ENCODE data around the gene ABCC5. TPM values are rescaled to one million over a fixed set of nuclear protein-coding genes. Genes with fewer than 3 reads are reported as not detected.
"Not testable (repeated sequence)": the region's sequence is repeated elsewhere in the genome, so short reads cannot be mapped to it uniquely, and the experiment has no call there.

Gene ABCC5
- total RNA-seq, 3 donors from 2014 or later = 10.0 to 12.5 (median 12.4) TPM

DNA sequence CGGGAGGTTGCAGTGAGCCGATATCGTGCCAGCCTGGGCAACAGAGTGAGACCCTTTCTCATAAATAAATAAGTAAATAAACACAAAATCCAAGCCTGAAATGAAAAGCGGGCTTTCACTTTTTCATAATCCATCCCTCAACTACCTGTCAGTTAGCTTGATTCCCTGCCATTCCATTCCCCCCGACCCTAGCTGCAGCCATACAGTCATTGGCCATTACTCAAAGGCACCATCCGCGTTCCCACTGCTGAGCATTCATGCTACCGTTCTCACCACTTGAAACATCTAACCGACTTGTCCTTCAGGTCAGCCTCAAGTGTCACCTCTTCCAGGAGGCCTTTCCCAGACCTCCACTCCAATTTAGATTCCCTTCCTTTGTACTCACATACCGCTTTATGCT lies 131.9 kb downstream of the ABCC5 start:
- H3K4me3 Mint-ChIP-seq = peak overlapping the region; percentile 60
- DNase-seq (no peak), ATAC-seq (no peak)
- H3K4me1 Mint-ChIP-seq (ENCODE audit: low read depth) = peaks cover 33% of the 10 kb centered on the region
- no peaks in the 10 kb centered on the region for H3K9me3 Mint-ChIP-seq
- no peaks in the 10 kb centered on the region for H3K36me3 Mint-ChIP-seq (ENCODE audit: insufficient read depth)
- peaks cover 3% of the 10 kb centered on the region for H3K27me3 Mint-ChIP-seq (ENCODE audit: low read depth)

DNA sequence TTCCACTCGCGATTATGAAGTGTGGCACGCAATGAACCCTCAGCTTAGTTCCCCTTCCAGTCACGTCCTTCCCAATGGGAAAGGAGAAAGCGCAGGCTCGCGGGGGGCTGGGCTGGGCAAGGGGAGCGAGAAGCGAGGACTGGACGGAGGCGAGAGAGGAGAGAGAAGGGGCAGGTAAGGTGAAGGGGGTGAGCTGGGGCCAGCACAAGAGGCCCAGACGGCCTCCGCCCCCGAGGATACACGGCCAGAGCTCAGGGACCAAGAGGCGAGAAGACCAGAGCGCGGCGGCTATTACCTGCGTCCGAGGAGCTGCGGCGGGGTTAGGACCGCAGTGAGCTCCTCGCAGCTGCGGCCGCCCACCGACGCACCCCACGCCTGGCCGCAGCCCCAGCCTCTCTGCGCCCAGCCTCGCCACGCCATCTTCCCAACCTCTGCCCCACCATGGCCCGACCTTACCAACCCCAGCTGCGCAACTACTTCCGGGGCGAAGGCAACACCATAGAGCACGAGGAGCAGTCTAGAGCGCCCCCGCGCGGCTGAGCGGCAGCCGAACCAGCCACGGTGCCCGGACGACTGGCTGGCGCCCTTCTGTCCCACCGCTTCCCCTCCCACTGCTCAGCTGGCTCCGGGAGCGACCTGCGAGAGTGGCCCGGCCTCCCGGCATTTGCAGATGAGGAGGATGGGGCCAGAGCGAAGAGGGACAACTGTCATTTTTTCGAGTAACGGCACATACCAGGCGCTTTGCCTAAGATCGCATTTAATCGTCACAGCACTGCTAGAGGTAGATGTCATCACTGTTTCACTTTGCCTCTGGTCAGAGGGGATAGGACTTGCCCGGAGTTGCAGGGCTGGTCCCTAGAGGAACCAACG lies 133.0 kb downstream of the ABCC5 start, which contains the start of gene PARL:
Gene PARL, minus strand, starts transcription at position 454 of the 870 bp plus-strand sequence. Its CDS starts 34 bp downstream, at position 420.
- H3K9me3 Mint-ChIP-seq = no peaks in the 10 kb centered on the region
- peak within 1 kb of the TSS; percentile 99 for H3K4me3 Mint-ChIP-seq
- peak; percentile 96 for DNase-seq
- peaks cover 36% of the 10 kb centered on the region for H3K4me1 Mint-ChIP-seq (ENCODE audit: low read depth)
- H3K36me3 Mint-ChIP-seq (ENCODE audit: insufficient read depth) = no peaks in the 10 kb centered on the region
- peaks cover 3% of the 10 kb centered on the region for H3K27me3 Mint-ChIP-seq (ENCODE audit: low read depth)
- peak; percentile 99 to 100 for ATAC-seq

DNA sequence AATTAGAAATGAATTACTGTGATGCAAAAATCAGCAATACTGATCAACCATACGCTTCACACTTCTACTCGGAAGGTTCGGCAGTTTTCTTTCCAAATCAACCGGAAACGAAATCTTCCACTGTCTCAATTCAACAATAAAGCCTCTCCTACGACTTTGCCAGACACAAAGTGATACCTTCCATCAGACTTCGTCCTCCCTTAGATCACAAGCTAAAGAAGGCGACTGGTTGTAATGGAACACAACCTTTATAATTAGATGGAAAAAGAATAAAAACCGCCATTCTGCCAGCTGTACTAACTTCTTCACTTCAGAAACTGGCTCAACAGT lies 133.6 kb downstream of the ABCC5 start:
- peaks cover 1% of the 10 kb centered on the region for H3K36me3 Mint-ChIP-seq (ENCODE audit: insufficient read depth)
- H3K4me1 Mint-ChIP-seq (ENCODE audit: low read depth) = peaks cover 36% of the 10 kb centered on the region
- ATAC-seq (peak in 1 of 2 donors; percentile 2), DNase-seq (no peak)
- H3K9me3 Mint-ChIP-seq = no peaks in the 10 kb centered on the region
- peaks cover 3% of the 10 kb centered on the region for H3K27me3 Mint-ChIP-seq (ENCODE audit: low read depth)
- peak overlapping the region; percentile 99 for H3K4me3 Mint-ChIP-seq

DNA sequence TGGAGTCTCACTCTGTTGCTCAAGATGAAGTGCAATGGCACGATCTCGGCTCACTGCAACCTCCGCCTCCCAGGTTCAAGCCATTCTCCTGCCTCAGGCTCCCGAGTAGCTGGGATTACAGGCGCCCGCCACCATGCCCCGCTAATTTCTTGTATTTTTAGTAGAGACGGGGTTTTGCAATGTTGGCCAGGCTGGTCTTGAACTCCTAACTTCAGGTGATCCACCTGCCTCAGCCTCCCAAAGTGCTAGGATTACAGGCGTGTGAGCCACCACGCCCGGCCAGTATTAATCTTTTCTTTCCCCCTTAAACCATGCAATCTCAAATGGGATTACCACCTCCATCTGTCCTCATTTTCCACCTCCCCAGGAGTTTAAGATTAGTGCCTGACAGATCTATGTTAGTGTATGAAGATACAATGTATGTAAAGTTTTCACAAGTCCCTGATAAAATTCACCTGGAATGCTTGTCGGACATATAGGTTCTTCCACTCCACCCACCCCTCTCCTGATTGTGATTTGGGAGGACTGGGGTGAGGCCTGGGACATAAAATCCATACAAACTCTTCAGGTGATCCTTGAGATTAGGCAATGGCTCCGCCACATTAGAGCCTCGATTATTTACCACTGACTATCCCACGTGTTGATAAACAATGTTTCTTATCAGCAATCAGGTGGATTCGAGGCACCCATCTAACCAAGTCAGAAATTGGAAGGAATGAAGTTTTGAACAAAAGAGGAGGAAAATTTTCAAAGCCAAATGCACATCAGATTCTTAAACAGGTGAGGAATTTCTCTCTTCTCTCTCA lies 134.2 kb downstream of the ABCC5 start:
- no peak for ATAC-seq
- peaks cover 3% of the 10 kb centered on the region for H3K36me3 Mint-ChIP-seq (ENCODE audit: insufficient read depth)
- H3K4me1 Mint-ChIP-seq (ENCODE audit: low read depth) = peaks cover 39% of the 10 kb centered on the region
- DNase-seq = no peak
- H3K27me3 Mint-ChIP-seq (ENCODE audit: low read depth) = peaks cover 1% of the 10 kb centered on the region
- peak overlapping the region; percentile 99 for H3K4me3 Mint-ChIP-seq
- H3K9me3 Mint-ChIP-seq = no peaks in the 10 kb centered on the region

DNA sequence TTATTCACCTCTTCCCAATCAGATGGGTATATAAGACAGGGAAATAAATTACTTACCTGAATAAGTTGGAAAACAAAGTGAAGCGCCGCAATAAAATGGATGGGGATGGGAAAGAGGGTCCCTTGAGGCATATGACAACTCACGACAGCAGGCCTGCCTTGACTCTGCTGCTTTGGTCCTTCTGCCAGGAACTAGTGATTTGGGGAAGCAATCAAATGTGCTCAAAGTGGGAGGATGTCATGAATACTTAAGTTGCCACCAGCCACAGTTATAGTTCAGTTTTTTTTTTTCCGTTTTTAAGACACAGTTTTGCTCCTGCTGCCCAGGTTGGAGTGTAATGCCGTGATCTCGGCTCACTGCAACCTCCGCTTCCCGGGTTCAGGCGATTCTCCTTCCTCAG lies 137.6 kb downstream of the ABCC5 start:
- H3K27me3 Mint-ChIP-seq (ENCODE audit: low read depth) = no peaks in the 10 kb centered on the region
- ATAC-seq (no peak), DNase-seq (no peak)
- H3K36me3 Mint-ChIP-seq (ENCODE audit: insufficient read depth) = peaks cover 13% of the 10 kb centered on the region
- H3K9me3 Mint-ChIP-seq = no peaks in the 10 kb centered on the region
- H3K4me1 Mint-ChIP-seq (ENCODE audit: low read depth) = peaks cover 49% of the 10 kb centered on the region
- H3K4me3 Mint-ChIP-seq = no peak overlapping the region

DNA sequence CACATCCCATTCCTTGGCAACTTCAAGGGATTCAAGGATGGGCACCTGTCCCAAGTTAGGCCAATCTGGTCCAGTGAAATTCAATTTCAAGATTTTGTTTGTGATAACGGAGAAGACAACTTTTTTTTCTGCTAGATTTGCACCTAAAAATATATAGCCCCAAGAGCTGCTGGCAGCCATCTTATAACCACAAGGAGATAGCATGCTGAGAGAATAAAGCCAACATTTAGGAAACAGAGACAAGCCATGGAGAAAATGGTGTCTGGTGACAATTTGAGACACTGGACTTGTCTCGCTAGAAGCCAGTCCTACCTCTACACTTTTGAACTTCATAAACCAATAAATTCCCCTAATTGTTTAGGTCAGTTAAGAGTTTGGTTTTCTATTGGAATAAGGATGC lies 138.4 kb downstream of the ABCC5 start:
- H3K36me3 Mint-ChIP-seq (ENCODE audit: insufficient read depth) = peaks cover 13% of the 10 kb centered on the region
- DNase-seq (no peak), ATAC-seq (no peak)
- H3K27me3 Mint-ChIP-seq (ENCODE audit: low read depth) = no peaks in the 10 kb centered on the region
- H3K9me3 Mint-ChIP-seq = no peaks in the 10 kb centered on the region
- H3K4me3 Mint-ChIP-seq = no peak overlapping the region
- H3K4me1 Mint-ChIP-seq (ENCODE audit: low read depth) = peaks cover 44% of the 10 kb centered on the region

DNA sequence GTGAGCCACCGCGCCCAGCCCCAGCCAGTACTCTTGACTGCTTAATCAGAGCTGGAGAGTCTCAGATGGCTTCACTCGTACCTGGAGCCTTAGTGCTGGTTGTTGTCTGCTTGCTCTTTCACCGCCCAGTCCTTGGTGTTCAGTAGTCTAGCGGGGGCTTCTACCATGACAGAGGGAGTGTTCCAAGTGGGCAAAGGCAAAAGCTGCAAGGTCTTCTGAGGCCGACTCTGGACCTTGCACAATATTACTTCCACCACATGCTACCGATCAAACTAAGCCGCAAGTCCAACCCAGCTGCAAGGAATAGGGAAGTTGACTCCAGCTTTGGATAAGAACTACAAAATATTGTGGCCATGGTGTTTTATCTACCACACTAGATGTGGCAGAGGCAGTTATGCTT lies 139.6 kb downstream of the ABCC5 start:
- no peaks in the 10 kb centered on the region for H3K9me3 Mint-ChIP-seq
- DNase-seq (no peak), ATAC-seq (no peak)
- H3K36me3 Mint-ChIP-seq (ENCODE audit: insufficient read depth) = peaks cover 16% of the 10 kb centered on the region
- no peak overlapping the region for H3K4me3 Mint-ChIP-seq
- H3K27me3 Mint-ChIP-seq (ENCODE audit: low read depth) = no peaks in the 10 kb centered on the region
- H3K4me1 Mint-ChIP-seq (ENCODE audit: low read depth) = peaks cover 38% of the 10 kb centered on the region

DNA sequence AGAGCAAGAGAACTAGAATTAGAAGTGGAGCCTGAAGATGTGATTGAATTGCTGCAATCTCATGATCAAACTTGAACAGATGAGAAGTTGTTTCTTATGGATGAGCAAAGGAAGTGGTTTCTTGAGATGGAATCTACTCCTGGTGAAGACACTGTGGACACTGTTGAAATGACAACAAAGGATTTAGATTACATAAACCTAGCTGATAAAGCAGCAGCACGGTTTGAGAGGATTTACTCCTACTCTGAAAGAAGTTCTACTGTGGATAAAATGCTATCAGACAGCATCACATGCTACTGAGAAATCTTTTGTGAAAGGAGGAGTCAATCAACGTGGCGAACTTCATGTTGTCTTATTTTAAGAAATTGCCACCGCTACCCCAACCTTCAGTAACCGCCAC lies 140.5 kb downstream of the ABCC5 start:
- H3K27me3 Mint-ChIP-seq (ENCODE audit: low read depth); ATAC-seq; DNase-seq; H3K4me3 Mint-ChIP-seq; H3K9me3 Mint-ChIP-seq: not testable (repeated sequence)
- peaks cover 19% of the 10 kb centered on the region for H3K36me3 Mint-ChIP-seq (ENCODE audit: insufficient read depth)
- peaks cover 36% of the 10 kb centered on the region for H3K4me1 Mint-ChIP-seq (ENCODE audit: low read depth)

DNA sequence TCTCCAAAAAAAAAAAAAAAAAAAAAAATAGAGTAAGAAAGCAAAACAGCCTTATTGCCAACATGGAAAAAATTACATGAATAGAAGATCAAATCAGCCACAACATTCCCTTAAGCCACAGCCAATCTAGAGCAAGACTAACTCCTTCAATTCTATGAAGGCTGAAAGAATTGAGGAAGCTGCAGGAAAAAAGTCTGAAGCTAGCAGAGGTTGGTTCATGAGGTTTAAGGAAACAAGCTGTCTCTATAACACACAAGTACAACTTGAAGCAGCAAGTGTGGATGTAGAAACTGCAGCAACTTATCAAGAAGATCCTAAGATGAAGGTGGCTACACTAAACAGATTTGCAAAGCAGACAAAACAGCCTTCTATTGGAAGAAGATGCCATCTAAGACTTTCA lies 142.3 kb downstream of the ABCC5 start:
- H3K27me3 Mint-ChIP-seq (ENCODE audit: low read depth) = no peaks in the 10 kb centered on the region
- H3K36me3 Mint-ChIP-seq (ENCODE audit: insufficient read depth) = peaks cover 19% of the 10 kb centered on the region
- peaks cover 45% of the 10 kb centered on the region for H3K4me1 Mint-ChIP-seq (ENCODE audit: low read depth)
- no peak overlapping the region for H3K4me3 Mint-ChIP-seq
- DNase-seq (no peak), ATAC-seq (no peak)
- H3K9me3 Mint-ChIP-seq = no peaks in the 10 kb centered on the region

DNA sequence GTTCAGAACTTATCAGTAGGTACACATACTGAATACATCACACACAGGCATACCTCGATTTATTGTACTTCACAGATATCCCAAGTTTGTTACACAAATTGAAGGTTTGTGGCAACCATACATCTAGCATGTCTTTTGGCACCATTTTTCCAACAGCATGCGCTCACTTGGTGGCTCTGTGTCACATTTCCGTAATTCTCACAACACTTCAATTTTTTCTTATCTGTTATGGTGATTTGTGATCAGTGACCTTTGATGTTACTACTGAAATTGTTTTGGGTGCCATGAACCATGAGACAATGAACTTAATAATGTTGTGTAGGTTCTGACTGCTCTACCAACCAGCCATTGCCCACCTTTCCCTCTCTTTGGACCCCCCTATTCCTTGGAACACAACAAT lies 143.8 kb downstream of the ABCC5 start:
- Mint-ChIP-seq H3K4me1 (ENCODE audit: low read depth) (peaks cover 45% of the 10 kb centered on the region), H3K9me3 (no peaks in the 10 kb centered on the region), H3K36me3 (ENCODE audit: insufficient read depth) (peaks cover 16% of the 10 kb centered on the region), H3K4me3 (no peak overlapping the region), H3K27me3 (ENCODE audit: low read depth) (no peaks in the 10 kb centered on the region)
- DNase-seq (no peak), ATAC-seq (no peak)

DNA sequence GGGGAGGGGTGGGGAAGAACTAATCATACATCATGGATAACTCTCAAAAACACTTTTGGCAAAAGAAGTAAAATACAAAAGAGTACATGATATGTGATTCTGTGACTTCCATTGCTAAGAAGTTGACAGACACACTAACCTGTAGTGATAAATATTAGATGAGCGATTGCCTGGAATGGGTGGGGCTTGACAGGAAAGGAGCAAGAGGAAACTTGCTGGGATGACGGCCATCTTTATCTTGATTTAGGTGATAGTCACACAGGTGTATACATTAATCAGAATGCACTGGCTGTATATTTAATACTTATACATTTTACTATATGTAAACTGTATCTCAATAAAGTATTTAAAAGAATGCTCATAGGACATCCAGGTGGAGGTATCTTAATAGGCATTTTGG lies 146.1 kb downstream of the ABCC5 start:
- ATAC-seq (no peak), DNase-seq (no peak)
- no peak overlapping the region for H3K4me3 Mint-ChIP-seq
- peaks cover 36% of the 10 kb centered on the region for H3K4me1 Mint-ChIP-seq (ENCODE audit: low read depth)
- no peaks in the 10 kb centered on the region for H3K9me3 Mint-ChIP-seq
- peaks cover 12% of the 10 kb centered on the region for H3K36me3 Mint-ChIP-seq (ENCODE audit: insufficient read depth)
- H3K27me3 Mint-ChIP-seq (ENCODE audit: low read depth) = no peaks in the 10 kb centered on the region

DNA sequence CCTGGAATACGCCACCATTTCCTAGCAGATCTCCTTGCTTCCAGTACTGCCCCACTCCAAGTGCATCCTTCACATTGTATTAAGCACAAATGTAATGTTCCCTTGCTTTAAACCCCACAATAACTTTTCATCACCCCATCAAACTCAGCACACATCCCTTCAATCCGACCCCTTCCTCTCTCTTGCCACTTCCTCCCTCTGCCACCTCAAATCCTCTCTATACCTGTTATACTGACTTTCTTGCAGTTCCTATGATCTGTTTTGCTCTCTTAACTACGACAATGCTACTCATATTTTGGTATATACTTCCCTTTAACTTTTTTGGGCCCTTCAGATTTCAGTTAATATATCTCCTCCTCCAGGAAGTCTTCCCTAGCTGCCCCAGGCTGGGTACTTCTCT lies 147.1 kb downstream of the ABCC5 start:
- ATAC-seq (no peak), DNase-seq (no peak)
- Mint-ChIP-seq H3K4me1 (ENCODE audit: low read depth) (peaks cover 32% of the 10 kb centered on the region), H3K27me3 (ENCODE audit: low read depth) (no peaks in the 10 kb centered on the region), H3K9me3 (no peaks in the 10 kb centered on the region), H3K36me3 (ENCODE audit: insufficient read depth) (peaks cover 12% of the 10 kb centered on the region), H3K4me3 (no peak overlapping the region)

Data from activated T-cell treated with anti-CD3 and anti-CD28 coated beads, Interleukin-2, amount 50 U/mL, for 4 hours (primary cell).